Psoas muscle (tissue), 8 donors: Measurements from ENCODE around the gene TYW5. TPM values are rescaled to one million over a fixed set of nuclear protein-coding genes. Genes with fewer than 3 reads are reported as not detected.

Experiments used
- ATAC-seq, 4 donors: fragments of 200-7000 bp; cut with Tn5 transposase; one replicate each; pipeline ENCODE4 v1.9.1; 2020; ENCODE audit warnings: moderate library complexity in 3 of 4, mild to moderate bottlenecking in 2 of 4
- DNase-seq, 2 donors: peaks; one replicate each; pipeline ENCODE4 v3.0.0-alpha.2; 2020
- H3K27ac ChIP-seq: fragments of 200-600 bp; one replicate; pipeline ENCODE4 v1.8.0; 2022
- H3K27me3 ChIP-seq, 3 donors: fragments of 200-600 bp in 1 of 3; one replicate each; pipeline versions ENCODE4 v1.6.1 to v1.8.0; 2013 to 2022; ENCODE audit warnings: low read length in 2 of 3, mild to moderate bottlenecking in 2 of 3, moderate library complexity in 1 of 3; ENCODE audit not compliant: insufficient read depth in 3 of 3
- H3K36me3 ChIP-seq, 2 donors: fragments of 200-600 bp in 1 of 2; one replicate each; pipeline versions ENCODE4 v1.6.1 to v1.8.0; 2013 to 2022; ENCODE audit warnings: low read depth in 1 of 2, mild to moderate bottlenecking in 1 of 2, moderate library complexity in 1 of 2; ENCODE audit not compliant: insufficient read depth in 1 of 2
- H3K4me1 ChIP-seq: fragments of 200-600 bp; one replicate; pipeline ENCODE4 v1.8.0; 2022
- H3K4me3 ChIP-seq: fragments of 200-600 bp; one replicate; pipeline ENCODE4 v1.8.0; 2022; ENCODE audit warnings: mild to moderate bottlenecking
- H3K9me3 ChIP-seq: fragments of 200-600 bp; one replicate; pipeline ENCODE4 v1.8.0; 2022
- CTCF ChIP-seq: fragments of 200-600 bp; IDR thresholded peaks from one replicate; pipeline ENCODE4 v1.8.0; 2022; ENCODE audit warnings: antibody characterized with exemption
- WGBS, 3 donors: extraction: QIAGEN DNeasy Blood & Tissue Kit; methylation state at CpG; one replicate each; pipeline versions ENCODE4 v1.1.6 to v1.1.7; 2013; 5-methylcytosine and 5-hydroxymethylcytosine counted together
- intact Hi-C, 2 donors: fragments of 100-400 bp; cut with DNase I; formaldehyde crosslinking; loops; one replicate each; pipeline versions ENCODE4 v1.11.0 to v1.14.2; 2022
- polyA plus RNA-seq, 3 donors: library from polyadenylated mRNA; stranded (reverse); fragments of 200-250 nt; gene quantifications; one replicate each; pipeline ENCODE4 v1.2.3, GENCODE V29; 2013
- total RNA-seq, 4 donors: library from RNA; stranded (reverse); fragmentation: NEBNext Ultra II Directional in 2 of 4; extraction: Animal tissue kit (Norgen Biotek cat#: 25700) in 2 of 4; gene quantifications; one replicate each; pipeline versions ENCODE4 v1.2.1 to v1.2.4, GENCODE V29; 2021 to 2023
- donor health status: healthy with polysubstance abuse.
- donor health status: DM: no; HTN: no; CAD: no; lungs with moderate emphysema.
- donor health status: Bipolar disorder and iron deficiency.
- donor health status: healthy.
- donor health status: DM: yes; HTN: yes; CAD: no.
- donor health status: DM: no; HTN: no; CAD: no.
- donor health status: DM: no; HTN: no; CAD: no.
- donor health status: DM: yes; HTN: yes; CAD: no.

TYW5 gene
- total and polyA plus RNA-seq, 7 donors = 2.3 to 6.0 (median 3.3) TPM

- Histone ChIP-seq H3K27ac (peak overlapping the region; percentile 55), H3K27me3 (no peaks in the 10 kb centered on the region), H3K4me3 (no peak overlapping the region), H3K36me3 (no peaks in the 10 kb centered on the region), H3K4me1 (peaks cover 8% of the 10 kb centered on the region), H3K9me3 (no peaks in the 10 kb centered on the region)
- no peak for TF ChIP-seq CTCF
- intact Hi-C loops = no loop called here
- ATAC-seq (peak; percentile 51 to 94 (median 92)), DNase-seq (no peak)
- 25 to 38% (median 33%) methylated on average over 3 of the region's 3 CpGs for WGBS, 3 donors
Measured at GRCh38 chr2:199997296-199997695, 42.0 kb upstream of the TYW5 start.

- Histone ChIP-seq H3K9me3 (no peaks in the 10 kb centered on the region), H3K4me1 (peaks cover 8% of the 10 kb centered on the region), H3K27me3 (no peaks in the 10 kb centered on the region), H3K4me3 (no peak overlapping the region), H3K27ac (no peak overlapping the region), H3K36me3 (no peaks in the 10 kb centered on the region)
- ATAC-seq (no peak), DNase-seq (no peak)
- 85 to 87% (median 85%) methylated on average over 2 of the region's 2 CpGs for WGBS, 3 donors
- no peak for TF ChIP-seq CTCF
- intact Hi-C loops = no loop called here
Measured at GRCh38 chr2:199994896-199995295, 39.6 kb upstream of the TYW5 start.

- Histone ChIP-seq H3K9me3 (no peaks in the 10 kb centered on the region), H3K4me3 (no peak overlapping the region), H3K4me1 (peaks cover 8% of the 10 kb centered on the region), H3K36me3 (no peaks in the 10 kb centered on the region), H3K27me3 (no peaks in the 10 kb centered on the region), H3K27ac (no peak overlapping the region)
- DNase-seq (no peak), ATAC-seq (no peak)
- intact Hi-C loops = no loop called here
- WGBS, 3 donors = 81 to 88% (median 86%) methylated on average over 3 of the region's 3 CpGs
- no peak for TF ChIP-seq CTCF
Measured at GRCh38 chr2:199994371-199994770, 39.1 kb upstream of the TYW5 start.

GRCh38 chr2:199992296-199992695 lies 37.0 kb upstream of the TYW5 start:
- TF ChIP-seq CTCF = no peak
- H3K36me3 ChIP-seq = no peaks in the 10 kb centered on the region
- no peaks in the 10 kb centered on the region for H3K27me3 ChIP-seq
- no peak overlapping the region for H3K4me3 ChIP-seq
- 96 to 100% (median 97%) methylated on average over 3 of the region's 3 CpGs for WGBS, 3 donors
- ATAC-seq (no peak), DNase-seq (no peak)
- peaks cover 3% of the 10 kb centered on the region for H3K4me1 ChIP-seq
- no peaks in the 10 kb centered on the region for H3K9me3 ChIP-seq
- intact Hi-C loops = no loop called here
- H3K27ac ChIP-seq = no peak overlapping the region

- Histone ChIP-seq H3K27ac (no peak overlapping the region), H3K9me3 (no peaks in the 10 kb centered on the region), H3K4me1 (no peaks in the 10 kb centered on the region), H3K36me3 (no peaks in the 10 kb centered on the region), H3K27me3 (no peaks in the 10 kb centered on the region), H3K4me3 (no peak overlapping the region)
- no peak for TF ChIP-seq CTCF
- DNase-seq (no peak), ATAC-seq (no peak)
- WGBS, 3 donors = 74 to 94% (median 77%) methylated on average over 2 of the region's 2 CpGs
- intact Hi-C loops = no loop called here
Measured at GRCh38 chr2:199991691-199992090, 36.4 kb upstream of the TYW5 start.
